GM21737 (cell line): ENCODE results near the gene CPNE4.
"Not testable (repeated sequence)": the region's sequence is repeated elsewhere in the genome, so short reads cannot be mapped to it uniquely, and the experiment has no call there.

Experiments
- ATAC-seq: cut with Tn5 transposase; IDR thresholded peaks from one replicate; pipeline ENCODE4 v1.9.1; 2021; ENCODE audit warnings: mild to moderate bottlenecking, moderate library complexity; ENCODE audit not compliant: unreplicated experiment

CPNE4 gene

GRCh38 chr3:132034486-132035464 is at the start of gene CPNE4:
Gene CPNE4, minus strand, starts transcription at chr3:132035014.
- ATAC-seq = no peak

GRCh38 chr3:132083583-132084279 is 48.9 kb upstream of the CPNE4 start:
- no peak for ATAC-seq

GRCh38 chr3:132083159-132083558 is 48.3 kb upstream of the CPNE4 start:
- no peak for ATAC-seq

GRCh38 chr3:132079147-132079546 is 44.3 kb upstream of the CPNE4 start:
- no peak for ATAC-seq

- ATAC-seq = no peak
These were observed 39.0 kb upstream of the CPNE4 start for GRCh38 chr3:132073771-132074170.

- no peak for ATAC-seq
These were observed 36.2 kb upstream of the CPNE4 start for GRCh38 chr3:132071043-132071442.

GRCh38 chr3:132064114-132064513 is 29.3 kb upstream of the CPNE4 start:
- no peak for ATAC-seq

- no peak for ATAC-seq
These were observed 27.7 kb upstream of the CPNE4 start for GRCh38 chr3:132062535-132062934.

- ATAC-seq = no peak
These were observed 21.1 kb upstream of the CPNE4 start for GRCh38 chr3:132055872-132056271.

GRCh38 chr3:132047209-132047608 is 12.4 kb upstream of the CPNE4 start:
- ATAC-seq = no peak

- ATAC-seq = not testable (repeated sequence)
These were observed 10.1 kb upstream of the CPNE4 start for GRCh38 chr3:132044874-132045273.

- no peak for ATAC-seq
These were observed 7.9 kb upstream of the CPNE4 start for GRCh38 chr3:132042681-132043080.

GRCh38 chr3:132038198-132038825 is 3.5 kb upstream of the CPNE4 start:
- no peak for ATAC-seq

GRCh38 chr3:132037581-132037980 is 2.8 kb upstream of the CPNE4 start:
- ATAC-seq = no peak

GRCh38 chr3:132037056-132037455 is 2.2 kb upstream of the CPNE4 start:
- no peak for ATAC-seq

- ATAC-seq = no peak
These were observed 723 bp downstream of the CPNE4 start for GRCh38 chr3:132034097-132034485.

- ATAC-seq = no peak
These were observed 1.3 kb downstream of the CPNE4 start for GRCh38 chr3:132033471-132033870.

GRCh38 chr3:132032959-132033358 is 1.9 kb downstream of the CPNE4 start:
- no peak for ATAC-seq

GRCh38 chr3:132029182-132029902 is 5.5 kb downstream of the CPNE4 start:
- peak; percentile 74 for ATAC-seq

GRCh38 chr3:132022914-132023313 is 11.9 kb downstream of the CPNE4 start:
- ATAC-seq = no peak

GRCh38 chr3:132020058-132020457 is 14.8 kb downstream of the CPNE4 start:
- no peak for ATAC-seq
